ENCODE measurements around the gene PLB1. TPM values are rescaled to one million over a fixed set of nuclear protein-coding genes. Genes with fewer than 3 reads are reported as not detected.

PLB1 gene
- total and polyA plus RNA-seq, 2 experiments from 2014 or later = 0.06 to 0.21 TPM

GRCh38 chr2:28532399-28532798 is 36.5 kb downstream of the PLB1 start:
- H3K9me2 ChIP-seq (ENCODE audit: insufficient read depth) = no peaks in the 10 kb centered on the region
- no peaks in the 10 kb centered on the region for H3K79me2 ChIP-seq (replicated peaks; ENCODE audit: insufficient read depth)
- no peaks in the 10 kb centered on the region for H3K27me3 ChIP-seq (ENCODE audit: insufficient read depth)
- no peak overlapping the region for H3K4me2 ChIP-seq
- H3K4me1 ChIP-seq (ENCODE audit: insufficient read depth) = no peaks in the 10 kb centered on the region
- peaks cover 4% of the 10 kb centered on the region for H3K27me3 Mint-ChIP-seq (ENCODE audit: insufficient read depth, low read depth, poor library complexity)
- no peaks in the 10 kb centered on the region for H3K36me3 ChIP-seq (ENCODE audit: insufficient read depth)
- no peak overlapping the region for H3K4me3 Mint-ChIP-seq
- no peak for ATAC-seq
- no peak overlapping the region for H3K27ac ChIP-seq (ENCODE audit: low read depth)
- no peak for DNase-seq (ENCODE audit: low spot score)
- no peak overlapping the region for H3K4me3 ChIP-seq
- TF ChIP-seq EZH2phosphoT487 (IDR thresholded peaks at IDR 0.05; ENCODE audit: unreplicated experiment) (no peak), CREB1 (CRISPR knock-in tag; IDR thresholded peaks at IDR 0.05; ENCODE audit: low read depth) (no peak)
- H2AFZ ChIP-seq = no peak overlapping the region
- no peaks in the 10 kb centered on the region for H3K4me1 Mint-ChIP-seq
- no peaks in the 10 kb centered on the region for H3K36me3 Mint-ChIP-seq (ENCODE audit: low read depth)
- H4K20me1 ChIP-seq (replicated peaks; ENCODE audit: insufficient read depth) = no peaks in the 10 kb centered on the region
- H3K9me3 Mint-ChIP-seq = no peaks in the 10 kb centered on the region
- no peak overlapping the region for H3K27ac Mint-ChIP-seq
- no peaks in the 10 kb centered on the region for H3F3A ChIP-seq (replicated peaks; ENCODE audit: low read depth)

GRCh38 chr2:28533044-28533680 is 37.3 kb downstream of the PLB1 start:
- TF ChIP-seq, protein P1, sequence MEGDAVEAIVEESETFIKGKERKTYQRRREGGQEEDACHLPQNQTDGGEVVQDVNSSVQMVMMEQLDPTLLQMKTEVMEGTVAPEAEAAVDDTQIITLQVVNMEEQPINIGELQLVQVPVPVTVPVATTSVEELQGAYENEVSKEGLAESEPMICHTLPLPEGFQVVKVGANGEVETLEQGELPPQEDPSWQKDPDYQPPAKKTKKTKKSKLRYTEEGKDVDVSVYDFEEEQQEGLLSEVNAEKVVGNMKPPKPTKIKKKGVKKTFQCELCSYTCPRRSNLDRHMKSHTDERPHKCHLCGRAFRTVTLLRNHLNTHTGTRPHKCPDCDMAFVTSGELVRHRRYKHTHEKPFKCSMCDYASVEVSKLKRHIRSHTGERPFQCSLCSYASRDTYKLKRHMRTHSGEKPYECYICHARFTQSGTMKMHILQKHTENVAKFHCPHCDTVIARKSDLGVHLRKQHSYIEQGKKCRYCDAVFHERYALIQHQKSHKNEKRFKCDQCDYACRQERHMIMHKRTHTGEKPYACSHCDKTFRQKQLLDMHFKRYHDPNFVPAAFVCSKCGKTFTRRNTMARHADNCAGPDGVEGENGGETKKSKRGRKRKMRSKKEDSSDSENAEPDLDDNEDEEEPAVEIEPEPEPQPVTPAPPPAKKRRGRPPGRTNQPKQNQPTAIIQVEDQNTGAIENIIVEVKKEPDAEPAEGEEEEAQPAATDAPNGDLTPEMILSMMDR (conservative IDR thresholded peaks at IDR 0.05; ENCODE audit: low read depth in 2 of 2) = no peak
- TF ChIP-seq CREB1 (CRISPR knock-in tag; IDR thresholded peaks at IDR 0.05; ENCODE audit: low read depth) (no peak), POLR2AphosphoS5 (IDR thresholded peaks at IDR 0.05; ENCODE audit: low read depth) (no peak), REST (IDR thresholded peaks at IDR 0.05; ENCODE audit: unreplicated experiment) (no peak)
- Histone ChIP-seq H3K4me3 (no peak overlapping the region), H3K79me2 (replicated peaks; ENCODE audit: insufficient read depth) (no peaks in the 10 kb centered on the region), H3K9me2 (ENCODE audit: insufficient read depth) (no peaks in the 10 kb centered on the region), H3K4me1 (ENCODE audit: insufficient read depth) (no peaks in the 10 kb centered on the region), H4K20me1 (replicated peaks; ENCODE audit: insufficient read depth) (no peaks in the 10 kb centered on the region), H3F3A (replicated peaks; ENCODE audit: low read depth) (no peaks in the 10 kb centered on the region), H3K27me3 (ENCODE audit: insufficient read depth) (no peaks in the 10 kb centered on the region), H3K27ac (ENCODE audit: low read depth) (no peak overlapping the region), H2AFZ (no peak overlapping the region), H3K36me3 (ENCODE audit: insufficient read depth) (no peaks in the 10 kb centered on the region), H3K4me2 (no peak overlapping the region)
- Mint-ChIP-seq H3K4me3 (no peak overlapping the region), H3K27ac (no peak overlapping the region), H3K9me3 (no peaks in the 10 kb centered on the region), H3K36me3 (ENCODE audit: low read depth) (no peaks in the 10 kb centered on the region), H3K27me3 (ENCODE audit: insufficient read depth, low read depth, poor library complexity) (peaks cover 7% of the 10 kb centered on the region), H3K4me1 (no peaks in the 10 kb centered on the region)
- ATAC-seq (no peak), DNase-seq (ENCODE audit: low spot score) (no peak)
